NCI-H1930 (cell line): ENCODE results near the gene SRRD.

Experiments used
- DNase-seq, 2 experiments: peaks; one replicate each; lab custom pipeline; 2025; lab: John Stamatoyannopoulos, UW

The SRRD gene

DNA sequence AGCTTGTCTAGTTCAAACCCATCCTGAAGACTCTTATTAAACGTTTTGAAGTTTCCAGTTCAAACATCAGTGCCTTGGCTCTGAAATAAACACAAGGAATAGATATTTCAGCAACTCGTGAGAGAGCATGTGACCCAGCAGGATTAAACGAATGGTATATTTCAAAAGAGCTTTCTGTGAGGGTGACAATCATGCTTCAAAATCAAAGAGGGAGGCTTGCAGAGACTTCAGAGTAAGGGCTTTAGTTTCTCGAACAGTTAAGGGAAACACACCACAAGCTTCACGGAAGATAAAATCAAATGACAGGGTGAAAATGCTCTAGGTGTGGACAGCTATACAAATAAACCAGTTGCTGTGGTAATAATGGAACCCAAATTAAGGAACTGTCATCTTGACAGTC is 1.5 kb upstream of the SRRD start:
- no peak for DNase-seq

DNA sequence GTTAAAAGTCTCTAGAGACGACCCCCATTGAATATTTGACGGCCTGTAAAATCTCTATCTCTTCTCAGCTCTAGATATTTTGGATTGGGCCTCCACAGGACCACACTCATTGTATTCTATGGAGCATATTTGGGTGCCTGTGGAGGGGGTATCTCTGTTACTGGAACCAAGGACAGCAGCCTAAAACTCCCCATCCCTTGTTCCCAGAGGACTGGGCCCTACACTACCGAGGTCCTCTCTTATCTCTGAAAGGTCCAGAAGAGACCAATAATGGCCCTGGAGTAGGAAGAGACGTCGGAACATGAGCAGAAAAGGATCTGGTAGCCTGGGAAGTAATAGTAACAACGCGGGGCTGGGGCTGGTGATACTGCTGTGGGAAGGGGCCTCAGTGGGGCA is 636 bp upstream of the SRRD start:
- DNase-seq = no peak

DNA sequence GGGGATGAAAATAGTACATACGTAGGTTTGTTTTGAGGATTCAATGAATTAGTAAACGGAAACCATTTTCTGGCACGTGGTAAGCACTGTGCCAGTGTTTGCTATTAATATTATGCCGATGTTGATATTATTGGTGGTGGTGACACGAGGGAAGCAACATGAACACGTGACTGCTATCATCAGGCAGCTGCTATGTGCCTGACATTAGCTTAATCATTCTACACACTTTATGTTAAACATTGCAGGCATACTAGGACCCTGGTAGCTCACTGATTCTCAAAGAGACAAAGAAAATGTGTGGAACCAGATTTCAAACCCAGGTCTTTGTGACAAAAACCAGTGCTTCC is 656 bp downstream of the SRRD start:
- no peak for DNase-seq

DNA sequence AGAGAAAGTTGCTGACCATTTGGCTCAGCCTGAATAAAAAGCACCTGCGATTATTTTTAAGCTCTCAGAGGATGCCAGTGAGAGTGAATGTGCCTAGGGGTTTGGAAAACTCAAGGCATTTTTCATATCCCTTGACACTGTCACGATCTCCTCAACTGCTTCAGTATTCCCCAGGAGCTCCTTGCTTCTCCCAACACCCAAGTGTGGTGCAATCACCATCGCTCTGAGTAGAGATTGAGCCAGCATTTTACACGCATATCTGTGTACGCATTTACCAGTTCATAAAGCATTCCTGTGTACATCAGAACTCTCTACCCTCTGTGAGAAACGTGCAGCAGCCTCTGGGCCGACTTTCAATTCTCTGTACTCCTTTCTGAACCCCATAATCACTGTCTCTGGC is 1.3 kb downstream of the SRRD start:
- no peak for DNase-seq

DNA sequence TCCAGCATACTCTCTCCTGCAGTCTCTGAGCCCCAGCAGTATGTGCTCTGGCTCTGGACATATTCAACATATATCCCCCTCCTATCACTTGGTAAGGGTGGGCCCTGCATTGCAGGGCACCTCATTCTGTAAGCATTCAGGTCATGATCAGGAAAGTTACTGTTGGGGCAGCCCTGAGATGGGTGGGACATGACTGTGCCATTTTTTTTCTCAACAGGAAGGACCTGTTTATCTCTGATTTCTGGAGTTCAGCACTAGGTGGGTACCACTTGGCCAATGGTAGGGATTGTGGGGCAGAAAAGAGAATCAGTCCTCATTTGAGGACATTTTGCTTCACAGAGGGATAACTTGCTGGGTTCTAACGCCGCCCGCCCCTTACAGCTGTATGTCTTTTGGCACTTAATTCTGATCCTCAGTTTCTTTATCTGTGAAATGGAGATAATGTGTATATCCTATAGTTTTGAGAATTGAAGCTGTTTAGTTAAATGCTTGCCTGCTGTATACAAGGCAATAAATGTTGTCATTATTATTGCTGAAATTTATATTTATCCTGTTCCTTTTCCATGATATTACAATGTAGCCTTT is 2.2 kb downstream of the SRRD start:
- DNase-seq = no peak

DNA sequence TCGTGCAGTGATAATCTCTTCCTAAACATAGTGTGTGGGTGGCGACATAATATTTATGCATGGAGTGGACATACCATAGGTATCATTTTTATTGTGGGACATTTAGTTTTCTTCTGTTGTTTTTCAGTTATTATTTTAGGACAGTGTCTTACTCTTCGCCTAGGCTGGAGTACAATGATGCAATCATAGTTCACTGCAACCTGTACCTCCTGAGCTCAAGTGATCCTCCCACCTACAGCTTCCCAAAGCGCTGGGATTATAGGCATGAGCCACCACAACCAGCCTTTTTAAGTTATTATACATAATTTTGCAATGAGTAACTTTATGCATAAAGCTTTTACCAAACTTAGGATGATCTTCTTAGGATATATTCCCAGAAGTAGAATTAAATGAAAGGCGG is 2.7 kb downstream of the SRRD start:
- DNase-seq = no peak

DNA sequence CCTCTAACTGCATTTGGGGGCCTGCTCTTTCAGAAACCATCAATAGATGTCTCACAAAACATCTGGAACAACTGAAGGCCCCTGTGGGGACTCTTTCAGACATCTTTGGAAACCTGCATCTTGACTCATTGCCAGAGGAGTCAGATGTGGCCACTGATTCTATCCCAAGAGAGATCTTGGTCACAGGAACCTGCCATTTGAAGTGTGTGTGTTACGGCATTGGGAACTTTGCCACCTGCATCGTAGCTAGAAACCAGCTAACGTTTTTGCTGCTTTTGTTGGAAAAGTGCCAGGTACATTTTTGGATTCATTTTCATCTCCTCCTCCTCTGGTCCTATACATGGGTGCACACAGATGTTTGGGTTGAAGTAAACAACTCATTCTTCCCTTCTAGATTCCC is 4.3 kb downstream of the SRRD start:
- no peak for DNase-seq

DNA sequence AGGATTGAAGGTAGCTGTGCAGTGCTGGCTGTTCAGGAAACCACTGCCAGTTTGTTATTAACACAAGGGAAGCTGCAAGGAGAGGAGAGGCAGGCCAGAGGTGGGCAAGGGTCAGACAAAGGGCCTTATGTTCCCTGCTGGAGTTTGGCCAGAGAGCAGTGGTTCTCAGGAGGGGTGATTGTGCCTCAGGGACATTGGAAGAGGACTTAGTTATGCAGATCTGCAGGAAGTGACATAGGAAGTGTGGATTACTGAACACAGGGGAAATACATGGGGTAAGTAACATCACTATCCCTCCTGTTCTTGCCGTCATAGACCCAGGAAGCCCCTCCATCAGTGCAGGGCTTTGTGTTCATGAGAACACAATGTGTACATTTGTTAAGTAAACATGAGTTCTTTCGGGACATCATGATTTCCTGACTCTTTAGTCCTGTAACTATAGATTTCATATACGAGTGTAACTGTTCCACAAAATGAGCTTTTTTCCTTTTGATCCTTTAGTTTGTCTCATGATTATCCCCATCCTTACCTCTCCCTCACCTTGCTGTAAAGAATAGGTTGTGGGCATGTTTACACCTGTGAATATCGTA is 5.9 kb downstream of the SRRD start:
- no peak for DNase-seq

DNA sequence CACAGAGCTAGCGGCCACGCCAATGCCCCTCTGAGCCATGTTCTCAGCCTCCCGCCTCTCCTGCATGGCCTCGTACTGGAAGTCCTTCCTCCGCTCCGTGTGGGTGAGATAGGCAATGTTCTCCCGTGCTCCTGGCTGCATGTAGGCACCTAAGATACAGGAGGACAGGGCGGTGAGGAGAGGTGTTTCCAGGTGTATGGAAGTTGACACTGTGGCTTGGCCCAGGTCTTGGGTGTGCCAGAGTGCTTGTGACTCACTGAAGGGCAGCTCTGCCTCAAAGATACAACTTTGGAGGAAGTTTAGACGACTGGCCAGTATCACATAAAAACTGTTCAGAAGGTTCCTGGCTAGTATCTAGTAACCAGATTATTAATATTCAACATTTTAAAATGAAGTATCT is 8.5 kb downstream of the SRRD start:
- DNase-seq = no peak

DNA sequence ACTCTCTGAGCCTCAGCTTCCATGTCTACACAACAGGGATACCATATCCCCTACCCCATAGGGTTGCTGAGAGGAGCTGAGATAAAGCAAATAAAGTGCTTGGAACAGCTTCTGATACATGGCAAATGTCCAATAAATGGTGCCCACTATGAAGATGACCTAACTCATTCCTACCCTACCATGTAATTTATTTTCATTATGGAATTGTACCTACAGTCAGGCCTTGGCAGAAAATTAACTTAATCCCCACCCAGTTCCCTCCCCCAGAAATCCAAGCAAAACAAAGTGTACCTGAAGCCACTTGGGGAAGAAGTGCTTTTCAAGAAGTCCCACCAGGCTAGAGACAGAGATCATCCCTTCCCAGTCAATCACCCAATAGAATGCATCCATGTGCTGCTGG is 10.8 kb downstream of the SRRD start:
- no peak for DNase-seq

DNA sequence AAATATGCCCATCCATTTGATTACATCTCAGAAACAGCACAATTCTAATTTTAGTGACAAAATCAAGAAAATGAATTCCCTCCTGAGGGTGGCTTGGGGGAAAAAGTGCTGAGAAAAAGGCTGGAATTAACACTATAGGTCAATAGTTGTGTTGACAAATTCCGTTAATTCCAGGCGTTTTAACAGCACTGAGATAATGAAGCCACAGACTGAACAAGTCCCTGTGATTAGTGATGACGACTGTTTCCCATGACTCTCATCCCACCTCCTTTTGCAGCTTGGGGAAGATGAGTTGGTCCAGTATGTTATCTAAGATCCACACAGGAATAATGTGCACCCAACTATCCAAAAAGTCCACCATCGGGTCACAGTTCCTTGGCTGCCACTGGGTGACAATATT is 12.8 kb downstream of the SRRD start:
- no peak for DNase-seq

DNA sequence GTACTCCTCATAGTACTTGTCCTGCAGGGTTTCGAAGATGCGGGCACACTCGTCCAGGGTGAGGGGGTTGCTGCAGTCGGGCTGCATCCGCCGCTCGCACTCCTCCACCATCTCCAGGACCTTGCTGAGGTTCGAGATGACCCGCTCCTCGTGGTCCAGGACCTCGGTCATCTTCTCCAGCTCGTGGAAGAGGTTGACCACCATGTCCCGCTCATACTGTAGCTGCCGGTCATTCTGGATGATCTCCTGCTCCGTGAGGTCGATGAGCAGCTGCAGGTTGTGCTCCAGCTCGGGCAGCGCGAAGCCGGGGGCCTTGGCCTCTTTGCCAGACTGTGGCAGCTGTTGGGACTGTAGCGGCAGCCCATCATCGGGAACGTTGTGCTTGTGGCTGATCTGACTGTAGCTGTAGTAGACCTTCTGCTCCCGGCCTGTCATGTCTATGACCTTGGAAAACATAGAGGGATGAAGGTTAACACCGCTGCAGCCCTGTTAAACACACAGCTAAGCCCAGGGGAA is 15.6 kb downstream of the SRRD start:
- DNase-seq = no peak

DNA sequence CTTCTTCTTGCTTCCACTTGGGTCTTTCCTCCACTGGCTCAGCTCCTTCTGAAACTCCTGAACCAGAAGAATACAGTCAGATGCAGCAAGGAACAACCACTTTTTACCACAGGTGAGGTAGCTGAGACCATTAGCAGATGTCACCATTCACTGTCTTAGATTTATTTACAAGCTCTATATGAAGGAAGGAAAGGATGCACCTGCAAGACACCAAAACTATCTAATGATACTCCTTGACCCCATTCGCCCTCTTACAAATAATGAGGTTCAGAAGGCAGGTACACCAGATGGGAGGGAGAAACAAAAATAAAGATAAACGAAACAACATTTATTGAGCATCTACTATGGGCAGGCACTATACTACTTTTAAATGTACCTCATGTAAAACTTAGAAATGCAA is 18.3 kb downstream of the SRRD start:
- DNase-seq = no peak

DNA sequence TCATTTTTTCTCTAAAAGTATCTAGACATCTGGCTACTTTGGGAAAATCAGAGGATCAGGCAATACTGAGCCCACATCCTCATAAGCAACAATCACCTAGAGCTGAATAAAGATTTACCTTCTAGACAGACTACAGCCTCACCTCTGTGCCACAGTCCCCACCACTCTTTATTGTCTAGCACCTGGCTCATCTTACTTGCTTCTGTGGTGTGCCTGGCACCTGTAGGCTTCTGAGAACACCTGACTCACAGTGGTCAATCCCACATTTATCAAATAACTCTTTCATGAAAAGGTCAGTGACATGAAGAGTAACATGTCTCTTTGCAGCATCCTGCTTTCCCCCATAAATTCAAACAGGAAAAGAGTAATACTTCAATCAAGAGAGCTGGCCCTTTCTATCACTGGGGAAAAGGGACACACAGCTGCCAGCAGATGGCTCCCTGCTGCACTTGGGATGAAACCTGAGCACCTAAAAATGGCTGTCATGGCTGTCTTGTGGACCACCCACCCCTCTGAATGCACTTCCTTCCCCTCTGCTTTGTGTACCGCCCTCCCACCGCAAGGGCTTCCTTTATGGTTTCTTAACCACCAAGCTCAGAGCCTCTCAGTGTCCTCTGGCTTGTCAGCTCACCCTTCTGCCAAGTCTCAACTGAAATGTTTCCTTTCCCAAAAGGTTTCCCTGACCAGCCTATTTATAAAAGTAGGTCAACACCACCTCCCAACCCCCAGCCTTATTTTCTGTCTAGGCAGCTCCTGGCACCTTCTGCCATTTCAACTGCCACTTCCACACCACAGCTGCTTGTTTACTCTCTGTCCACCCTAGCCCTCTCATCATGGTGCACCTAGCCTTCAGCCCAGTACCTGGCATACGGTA is 19.2 kb downstream of the SRRD start:
- DNase-seq = peak in 1 of 2 experiments; percentile 20

DNA sequence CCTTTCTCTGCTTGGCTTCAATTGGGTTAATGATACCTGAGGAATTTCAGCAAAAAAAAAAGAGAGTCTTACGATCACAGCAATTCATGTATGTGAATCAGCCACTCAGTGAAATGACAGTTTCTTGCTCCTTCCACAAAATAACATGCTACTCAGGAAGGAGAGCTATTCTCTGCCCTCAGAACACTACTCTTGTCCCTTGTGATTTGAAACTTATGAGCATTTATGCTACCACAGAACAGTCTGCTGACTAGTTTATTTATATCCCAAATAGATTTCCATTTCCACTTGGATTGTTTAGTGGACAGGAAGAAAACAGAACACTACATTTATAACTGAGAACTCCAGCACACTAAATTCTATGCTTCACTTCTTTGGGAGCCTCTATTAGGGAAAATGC is 20.1 kb downstream of the SRRD start:
- DNase-seq = no peak

DNA sequence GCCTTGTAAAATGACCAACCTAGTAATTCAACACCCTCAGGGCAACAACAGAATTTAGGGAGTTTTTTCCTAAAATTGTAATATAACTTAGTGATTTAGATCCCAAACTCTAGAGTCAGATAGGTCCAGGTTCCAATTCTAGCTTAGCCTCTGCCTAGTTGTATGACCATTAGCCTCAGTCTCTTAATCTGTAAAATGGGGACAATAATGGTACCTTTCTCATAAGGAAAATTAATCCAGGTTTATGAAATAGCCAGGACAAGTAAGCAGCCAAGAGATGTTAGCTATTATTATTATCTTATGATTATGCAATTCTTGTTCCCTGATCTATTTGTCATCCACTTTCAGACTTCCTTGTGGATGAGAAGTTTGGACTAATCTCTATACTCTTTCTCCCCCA is 24.5 kb downstream of the SRRD start:
- DNase-seq = no peak

DNA sequence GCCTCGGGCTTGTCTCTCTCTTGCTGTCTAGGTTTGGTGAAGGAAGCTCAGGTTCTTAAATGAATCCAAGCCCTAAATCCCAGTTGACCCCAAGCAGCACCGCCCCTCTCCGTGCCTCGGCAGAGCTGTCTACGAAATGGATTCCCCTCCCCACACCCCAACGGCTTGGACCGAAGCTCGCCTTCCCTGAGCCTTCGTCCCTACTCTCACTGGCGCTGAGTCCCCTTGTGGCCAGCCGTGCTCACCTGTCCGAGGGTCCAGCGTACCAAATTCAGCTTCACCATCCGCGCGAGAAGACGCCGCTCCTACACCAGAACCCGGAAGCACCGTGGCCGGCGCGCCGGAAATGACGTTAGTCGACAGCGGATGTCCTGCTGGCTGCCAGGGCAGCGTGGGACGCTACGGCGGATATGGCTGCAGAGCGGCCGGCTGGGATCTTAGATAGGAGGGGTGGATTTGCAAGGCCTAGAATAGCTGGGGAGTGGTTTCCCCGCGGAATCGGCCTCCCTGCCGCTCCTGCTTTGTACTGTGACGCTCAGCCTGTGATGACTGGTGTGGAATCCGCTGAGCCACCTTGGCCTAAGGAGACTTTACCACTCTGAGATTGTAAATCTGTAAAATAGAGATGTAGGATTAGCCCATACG is 28.6 kb downstream of the SRRD start, which contains the start of gene TFIP11:
Gene TFIP11, minus strand, starts transcription at position 325 of the 645 bp plus-strand sequence. CDS start 2,201 bp downstream, outside the sequence.
- peak; percentile 89 for DNase-seq

DNA sequence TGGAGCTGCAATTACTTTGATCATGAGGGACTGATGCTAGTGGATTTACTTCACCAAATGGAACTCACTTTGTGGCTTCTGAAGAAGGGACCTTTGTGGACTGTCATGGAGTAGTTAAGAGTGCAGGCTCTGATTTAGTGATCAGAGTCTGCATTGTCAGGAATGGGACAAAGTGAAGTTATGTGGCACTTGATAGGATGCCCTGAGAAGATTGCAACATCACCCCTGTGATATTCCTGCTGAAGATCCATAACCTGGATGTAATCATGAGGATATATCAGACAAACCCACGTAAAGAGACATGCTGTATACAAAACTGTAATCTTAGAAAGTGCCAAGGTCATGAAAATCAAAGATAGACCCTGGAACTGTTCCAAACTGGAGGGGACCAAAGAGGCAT is 30.2 kb downstream of the SRRD start:
- DNase-seq = no peak

DNA sequence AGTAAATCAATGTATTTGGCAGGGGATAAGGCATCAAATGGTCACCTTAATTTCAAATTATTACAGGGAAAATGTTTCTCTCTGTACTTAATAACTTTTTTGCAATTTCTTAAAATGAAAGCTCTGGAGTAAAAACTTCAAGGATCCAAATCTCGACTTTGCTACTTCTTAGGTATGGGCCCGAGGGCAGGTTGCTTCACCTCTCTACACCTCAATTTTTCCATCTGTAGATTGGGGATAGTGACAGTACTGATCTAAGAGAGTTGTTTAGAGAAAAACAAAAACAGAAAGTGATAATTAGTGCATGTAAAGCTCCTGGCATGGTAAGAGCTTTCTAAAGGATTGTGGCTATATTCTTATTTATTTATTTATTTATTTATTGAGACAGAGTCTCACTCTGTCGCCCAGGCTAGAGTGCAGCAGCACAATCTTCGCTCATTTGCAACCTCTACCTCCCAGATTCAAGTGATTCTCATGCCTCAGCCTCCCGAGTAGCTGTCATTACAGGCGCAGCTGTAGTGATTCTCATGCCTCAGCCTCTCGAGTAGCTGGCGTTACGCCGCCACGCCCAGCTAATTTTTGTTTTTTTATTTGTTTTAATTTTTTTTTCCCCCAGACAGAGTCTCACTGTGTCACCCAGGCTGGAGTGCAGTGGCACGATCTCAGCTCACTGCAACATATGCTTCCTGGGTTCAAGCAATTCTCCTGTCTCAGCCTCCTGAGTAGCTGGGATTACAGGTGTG is 30.9 kb downstream of the SRRD start:
- no peak for DNase-seq

DNA sequence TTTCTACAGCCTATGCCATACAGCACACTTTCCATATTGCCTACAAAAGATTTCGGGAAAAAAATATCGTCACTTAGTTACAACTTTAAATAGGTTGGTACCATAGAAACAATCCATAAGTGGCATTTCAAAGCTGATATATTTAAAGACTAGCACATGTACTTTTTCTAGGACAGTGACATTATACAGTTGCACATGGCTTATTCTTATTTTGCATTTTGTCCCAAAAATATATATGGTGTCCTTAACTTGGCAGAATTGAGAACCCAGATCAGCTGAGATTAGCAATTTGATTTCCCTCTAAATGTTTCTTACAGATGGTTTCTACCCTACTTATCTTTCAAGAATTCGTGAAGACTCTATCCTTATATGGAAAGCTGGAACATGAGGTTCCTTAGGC is 32.3 kb downstream of the SRRD start:
- DNase-seq = no peak

DNA sequence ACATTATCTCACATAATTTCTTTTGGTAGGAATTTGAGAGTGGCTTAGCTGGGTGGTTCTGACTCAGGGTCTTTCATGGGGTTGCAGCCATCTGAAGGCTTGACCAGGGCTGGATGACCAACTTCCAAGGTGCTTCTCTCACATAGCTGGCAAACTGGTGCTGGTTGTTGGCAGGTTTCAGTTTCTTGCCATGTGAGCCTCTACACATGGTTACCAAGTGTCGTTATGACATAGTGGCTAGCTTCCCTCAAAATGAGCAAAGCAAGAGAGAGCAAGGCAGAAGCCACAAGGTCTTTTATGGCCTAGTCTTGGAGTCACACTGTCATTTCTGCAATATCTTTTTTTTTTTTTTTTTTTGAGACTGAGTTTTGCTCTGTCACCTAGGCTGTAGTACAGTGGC is 32.8 kb downstream of the SRRD start:
- DNase-seq = no peak

DNA sequence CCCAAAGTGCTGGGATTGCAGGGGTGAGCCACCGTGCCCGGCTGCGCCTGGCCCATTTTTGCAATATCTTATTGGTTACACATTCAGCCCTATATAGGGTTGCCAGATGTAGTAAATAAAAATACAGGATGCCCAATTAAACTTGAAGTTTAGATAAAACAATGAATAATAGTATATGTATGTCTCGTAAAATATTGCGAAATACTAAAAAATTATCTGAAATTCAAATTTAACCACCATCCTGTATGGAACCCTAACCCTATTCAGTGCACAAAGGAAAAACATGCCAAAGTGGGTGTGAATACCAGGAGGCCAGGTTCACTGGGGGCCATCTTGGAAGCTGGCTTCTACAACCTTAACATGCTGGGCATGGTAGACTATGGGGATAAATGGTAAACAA is 33.8 kb downstream of the SRRD start:
- no peak for DNase-seq
